Endothelial cell of umbilical vein (primary cell): ENCODE data around the gene ALK. TPM values are rescaled to one million over a fixed set of nuclear protein-coding genes. Genes with fewer than 3 reads are reported as not detected.

ENCODE experiments used
- BruUV-seq: library from RNA; stranded (reverse); fragments of 400-500 nt; replicated peaks from 2 replicates; lab custom pipeline; 2021; lab: Mats Ljungman, UMichigan
- CTCF ChIA-PET: fragments of 300-600, 350-600 bp; sonication (Branson Sonifier 250); formaldehyde crosslinking; loops from one replicate; lab custom pipeline; 2021; ENCODE audit warnings: antibody characterized with exemption, inconsistent platforms; lab: Charles Lee
- POLR2A ChIA-PET: fragments of 300-600, 350-600 bp; sonication (Branson Sonifier 250); formaldehyde crosslinking; loops from one replicate; lab custom pipeline; 2021; ENCODE audit warnings: antibody characterized with exemption, inconsistent platforms; lab: Charles Lee
- DNase-seq: peaks from one replicate; pipeline ENCODE4 v3.0.0-alpha.2; 2011; ENCODE audit warnings: low read depth, low spot score
- FAIRE-seq: peaks from 2 replicates; lab custom pipeline; 2011; peaks lifted over from hg19 to GRCh38; lab: Jason Lieb, UNC
- H2AFZ ChIP-seq: 2 replicates; pipeline ENCODE4 v1.6.0; 2012; ENCODE audit warnings: low read depth, low read length, control low read depth, inconsistent platforms
- H3K27ac ChIP-seq: 2 replicates; pipeline ENCODE4 v1.5.1; 2011; ENCODE audit warnings: low read depth, mild to moderate bottlenecking, control low read depth, low read length, moderate library complexity; ENCODE audit not compliant: insufficient read depth
- H3K27me3 ChIP-seq, 2 experiments: 2 replicates each; pipeline versions ENCODE4 v1.6.0 to v1.6.1; 2011; ENCODE audit warnings: low read length in 2 of 2, mixed read lengths in 1 of 2; ENCODE audit not compliant: control insufficient read depth in 2 of 2, insufficient read depth in 2 of 2
- H3K36me3 ChIP-seq, 2 experiments: 2 replicates in 1 of 2; 3 replicates in 1 of 2; pipeline ENCODE4 v1.5.1; 2011; ENCODE audit warnings: low read length in 2 of 2, mild to moderate bottlenecking in 1 of 2, moderate library complexity in 1 of 2; ENCODE audit not compliant: control insufficient read depth in 2 of 2, insufficient read depth in 2 of 2; ENCODE audit errors: extremely low read depth in 1 of 2
- H3K4me1 ChIP-seq: 3 replicates; pipeline ENCODE4 v1.5.1; 2011; ENCODE audit warnings: mild to moderate bottlenecking, low read length; ENCODE audit not compliant: control insufficient read depth, insufficient read depth; ENCODE audit errors: extremely low read depth
- H3K4me2 ChIP-seq: 2 replicates; pipeline ENCODE4 v1.6.1; 2011; ENCODE audit warnings: low read length, control low read depth, mixed read lengths; ENCODE audit not compliant: insufficient read depth
- H3K4me3 ChIP-seq, 3 experiments: fragments of 200-600 bp in 1 of 3; sonication (generic), shearing (Covaris generic) in 1 of 3; replicated peaks in 1 of 3; 2 replicates each; pipeline ENCODE4 v1.5.1; 2011 to 2016; ENCODE audit warnings: control low read depth in 3 of 3, low read length in 3 of 3, mild to moderate bottlenecking in 2 of 3, inconsistent platforms in 1 of 3, low read depth in 1 of 3, moderate library complexity in 1 of 3; ENCODE audit not compliant: insufficient read depth in 1 of 3
- H3K79me2 ChIP-seq: 2 replicates; pipeline ENCODE4 v1.6.0; 2012; ENCODE audit warnings: low read length, inconsistent platforms; ENCODE audit not compliant: control insufficient read depth, insufficient read depth
- H3K9ac ChIP-seq: replicated peaks from 2 replicates; pipeline ENCODE3; 2011; ENCODE audit warnings: low read length, control low read depth; ENCODE audit not compliant: insufficient read depth; ENCODE audit errors: extremely low read depth
- H3K9me1 ChIP-seq: replicated peaks from 3 replicates; pipeline ENCODE4 v1.6.0; 2011; ENCODE audit warnings: mild to moderate bottlenecking, low read length; ENCODE audit not compliant: control insufficient read depth, insufficient read depth; ENCODE audit errors: extremely low read depth
- H3K9me3 ChIP-seq: replicated peaks from 2 replicates; pipeline ENCODE4 v1.5.1; 2012; ENCODE audit warnings: low read length, inconsistent platforms; ENCODE audit not compliant: control insufficient read depth, insufficient read depth
- H4K20me1 ChIP-seq: replicated peaks from 2 replicates; pipeline ENCODE3; 2011; ENCODE audit warnings: mild to moderate bottlenecking, low read length; ENCODE audit not compliant: control insufficient read depth, insufficient read depth; ENCODE audit errors: extremely low read depth
- CTCF ChIP-seq, 2 donors: IDR thresholded peaks; 1 replicate in 1 of 2; 2 replicates in 1 of 2; pipeline ENCODE4 v1.5.1; 2011; ENCODE audit warnings: low read length in 2 of 2, mild to moderate bottlenecking in 2 of 2, moderate library complexity in 2 of 2, control low read depth in 1 of 2, inconsistent platforms in 1 of 2, low read depth in 1 of 2; ENCODE audit not compliant: insufficient read depth in 1 of 2; ENCODE audit errors: extremely low read depth in 1 of 2
- EZH2 ChIP-seq: IDR thresholded peaks from 2 replicates; pipeline ENCODE4 v1.6.1; 2012; ENCODE audit warnings: borderline replicate concordance, low read depth, mild to moderate bottlenecking, moderate library complexity, low read length, inconsistent platforms; ENCODE audit not compliant: severe bottlenecking
- FOS ChIP-seq: IDR thresholded peaks from 2 replicates; pipeline ENCODE4 v1.6.1; 2011; ENCODE audit warnings: mild to moderate bottlenecking, low read length, moderate library complexity, borderline replicate concordance; ENCODE audit not compliant: insufficient read depth
- GATA2 ChIP-seq: IDR thresholded peaks from 2 replicates; pipeline ENCODE4 v1.7.0; 2011; ENCODE audit warnings: low read depth, mild to moderate bottlenecking, moderate library complexity, mixed read lengths, low read length; ENCODE audit not compliant: insufficient read length, insufficient read depth
- JUN ChIP-seq: IDR thresholded peaks from 2 replicates; pipeline ENCODE4 v1.6.1; 2011; ENCODE audit warnings: borderline replicate concordance, low read depth; ENCODE audit not compliant: insufficient read length, insufficient read depth
- MYC ChIP-seq: IDR thresholded peaks from one replicate; pipeline ENCODE4 v1.6.1; 2011; ENCODE audit warnings: mild to moderate bottlenecking, low read depth, low read length
- POLR2A ChIP-seq: IDR thresholded peaks from 2 replicates; pipeline ENCODE4 v1.6.1; 2012; ENCODE audit warnings: low read depth, mild to moderate bottlenecking, control low read depth, low read length
- POLR2AphosphoS5 ChIP-seq: IDR thresholded peaks from 2 replicates; pipeline ENCODE4 v1.6.1; 2012; ENCODE audit warnings: low read depth, mild to moderate bottlenecking, control low read depth, low read length, moderate library complexity; ENCODE audit not compliant: insufficient read depth
- dilution Hi-C: fragments of 300-500 bp; cut with MboI; formaldehyde crosslinking; loops from one replicate; pipeline ENCODE4 v1.15.0; 2019; ENCODE audit warnings: low sequenced_read_pairs; ENCODE audit not compliant: extremely low pct_ligation_motif_present
- intact Hi-C: fragments of 100-400 bp; cut with micrococcal nuclease; formaldehyde crosslinking; loops from one replicate; pipeline ENCODE4 v1.10.0; 2022
- polyA plus RNA-seq, 4 experiments: library from polyadenylated mRNA; depleted of rRNA in 3 of 4; stranded (reverse) in 3 of 4; unstranded in 1 of 4; fragments of >200 nt; gene quantifications; 2 replicates each; pipeline versions ENCODE4 v1.2.1 to v1.2.3, GENCODE V29; 2011 to 2012; ENCODE audit warnings: missing spikeins in 1 of 4
- total RNA-seq: library from RNA; stranded (reverse); gene quantifications from 2 replicates; pipeline ENCODE4 v1.2.3, GENCODE V29; 2021
- TF ChIP-seq, protein P1 (sequence below): IDR thresholded peaks from 2 replicates; pipeline ENCODE4 v1.6.1; 2011; ENCODE audit not compliant: insufficient read depth, insufficient read length

Gene ALK
- total and polyA plus RNA-seq, 2 donors (not counting 3 experiments of a cell fraction or from before 2014, with no cell fraction given): not detected

DNA sequence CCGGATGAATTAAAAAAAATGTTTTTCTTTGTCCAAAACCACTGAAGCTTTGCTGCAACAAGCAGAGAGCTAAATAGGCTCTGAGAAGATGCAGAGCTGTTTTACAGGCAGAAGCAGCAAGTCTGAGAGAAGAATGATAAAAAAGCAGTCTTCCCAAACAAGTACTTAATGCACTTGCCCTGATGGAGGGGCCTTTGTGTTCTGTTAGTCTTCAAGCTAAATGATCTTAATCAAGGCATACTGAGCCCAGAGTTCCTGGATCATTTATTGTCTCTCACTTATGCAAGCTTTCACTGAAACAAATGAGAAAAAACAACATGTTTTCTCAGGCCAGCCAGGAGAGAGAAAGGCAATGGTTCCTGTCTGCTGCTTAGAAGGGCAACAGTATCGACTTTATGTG lies 653.7 kb downstream of the ALK start:
- no peak for FAIRE-seq
- CTCF ChIA-PET: no interaction called here
- dilution Hi-C loops: no loop called here

More for the DNA sequence above, 653.7 kb downstream of the ALK start:
- no peak overlapping the region for H3K4me2 ChIP-seq
- no peak overlapping the region for H3K4me3 ChIP-seq
- H3K4me1 ChIP-seq: no peaks in the 10 kb centered on the region
- TF ChIP-seq MYC: no peak
- TF ChIP-seq EZH2: no peak
- TF ChIP-seq, protein P1, sequence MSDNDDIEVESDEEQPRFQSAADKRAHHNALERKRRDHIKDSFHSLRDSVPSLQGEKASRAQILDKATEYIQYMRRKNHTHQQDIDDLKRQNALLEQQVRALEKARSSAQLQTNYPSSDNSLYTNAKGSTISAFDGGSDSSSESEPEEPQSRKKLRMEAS: no peak
- no peak for TF ChIP-seq POLR2A
- TF ChIP-seq GATA2: no peak
- TF ChIP-seq FOS: no peak
- no peak for TF ChIP-seq CTCF (IDR thresholded peaks at IDR 0.05; ENCODE audit: extremely low read depth in 1 of 2, insufficient read depth in 1 of 2, low read depth in 1 of 2, low read length in 2 of 2)
- TF ChIP-seq JUN: no peak
- no peak for TF ChIP-seq POLR2AphosphoS5
- no TSS peak for BruUV-seq
- no peaks in the 10 kb centered on the region for H3K9me1 ChIP-seq
- POLR2A ChIA-PET: no interaction called here
- no peaks in the 10 kb centered on the region for H3K9me3 ChIP-seq
- intact Hi-C loops: no loop called here
- no peak overlapping the region for H3K9ac ChIP-seq
- H3K27me3 ChIP-seq: no peaks in the 10 kb centered on the region
- H3K36me3 ChIP-seq: no peaks in the 10 kb centered on the region
- DNase-seq: no peak
- no peaks in the 10 kb centered on the region for H4K20me1 ChIP-seq
- H3K79me2 ChIP-seq: no peaks in the 10 kb centered on the region
- no peak overlapping the region for H3K27ac ChIP-seq
- H2AFZ ChIP-seq: no peak overlapping the region
